HEK293 (cell line): ENCODE results near the gene PLCB1.
A peak's percentile ranks its signal among the peaks of the same experiment; 100 is the strongest.

Source experiments
- CTCF ChIA-PET: fragments of 350-600 bp; formaldehyde crosslinking; extraction: SDS; loops from one replicate; lab custom pipeline; 2021; ENCODE audit warnings: antibody characterized with exemption; lab: Yijun Ruan, JAX
- POLR2A ChIA-PET: fragments of 300-600 bp; formaldehyde crosslinking; extraction: SDS; loops from one replicate; lab custom pipeline; 2020; ENCODE audit warnings: antibody characterized with exemption, inconsistent platforms; lab: Yijun Ruan, JAX
- H3K27ac ChIP-seq: fragments of 200-500 bp; sonication (Bioruptor generic); 2 replicates; pipeline ENCODE4 v1.5.1; 2014; ENCODE audit warnings: low read depth, low read length, control low read depth, inconsistent platforms; ENCODE audit errors: extremely low read depth
- H3K36me3 ChIP-seq, 2 experiments: fragments of 200-500 bp in 1 of 2; sonication (Bioruptor generic) in 1 of 2; 1 replicate in 1 of 2; 2 replicates in 1 of 2; pipeline ENCODE4 v1.5.1; 2014 to 2017; ENCODE audit warnings: inconsistent platforms in 2 of 2, low read length in 2 of 2; ENCODE audit not compliant: control insufficient read depth in 2 of 2, insufficient read depth in 1 of 2
- H3K4me1 ChIP-seq: fragments of 200-500 bp; sonication (Bioruptor generic); 2 replicates; pipeline ENCODE4 v1.5.1; 2014; ENCODE audit warnings: mild to moderate bottlenecking, low read length, inconsistent platforms; ENCODE audit not compliant: control insufficient read depth, insufficient read depth
- H3K4me3 ChIP-seq: 2 replicates; pipeline ENCODE4 v1.5.1; 2011; ENCODE audit warnings: low read depth, mild to moderate bottlenecking, control low read depth, low read length, moderate library complexity
- H3K9me3 ChIP-seq: fragments of 200-500 bp; sonication (Bioruptor generic); 2 replicates; pipeline ENCODE4 v1.5.1; 2014; ENCODE audit warnings: low read depth, low read length, inconsistent platforms; ENCODE audit not compliant: control insufficient read depth, insufficient read depth
- INSM2 ChIP-seq: fragments of 450-650 bp; formaldehyde crosslinking; IDR thresholded peaks from 2 replicates; pipeline ENCODE4 v1.5.1; 2016; ENCODE audit warnings: missing biosample characterization, missing genetic modification characterization
- PRDM10 ChIP-seq: fragments of 450-650 bp; formaldehyde crosslinking; IDR thresholded peaks from 2 replicates; pipeline ENCODE4 v1.5.1; 2016; ENCODE audit warnings: missing biosample characterization, missing genetic modification characterization
- ZBTB26 ChIP-seq: fragments of 450-650 bp; formaldehyde crosslinking; optimal IDR thresholded peaks from 2 replicates; pipeline ENCODE3; 2016; ENCODE audit warnings: missing biosample characterization, mild to moderate bottlenecking, missing genetic modification characterization
- ZIC2 ChIP-seq: fragments of 450-650 bp; formaldehyde crosslinking; IDR thresholded peaks from 2 replicates; pipeline ENCODE4 v1.5.1; 2016; ENCODE audit warnings: missing biosample characterization, missing genetic modification characterization
- ZNF114 ChIP-seq: fragments of 450-650 bp; formaldehyde crosslinking; IDR thresholded peaks from 2 replicates; pipeline ENCODE4 v1.5.0; 2017; ENCODE audit warnings: missing biosample characterization, missing genetic modification characterization
- ZNF140 ChIP-seq: fragments of 450-650 bp; formaldehyde crosslinking; IDR thresholded peaks from 2 replicates; pipeline ENCODE4 v1.5.1; 2016; ENCODE audit warnings: missing biosample characterization, missing genetic modification characterization
- ZNF169 ChIP-seq: fragments of 450-650 bp; formaldehyde crosslinking; IDR thresholded peaks from 2 replicates; pipeline ENCODE4 v1.5.1; 2016; ENCODE audit warnings: missing biosample characterization, missing genetic modification characterization
- ZNF26 ChIP-seq: fragments of 450-650 bp; formaldehyde crosslinking; IDR thresholded peaks from 2 replicates; pipeline ENCODE4 v1.5.1; 2016; ENCODE audit warnings: missing biosample characterization, missing genetic modification characterization
- ZNF302 ChIP-seq: fragments of 450-650 bp; formaldehyde crosslinking; IDR thresholded peaks from 2 replicates; pipeline ENCODE4 v1.5.1; 2016; ENCODE audit warnings: missing biosample characterization, missing genetic modification characterization, low read depth
- ZNF354C ChIP-seq: fragments of 450-650 bp; formaldehyde crosslinking; IDR thresholded peaks from 2 replicates; pipeline ENCODE4 v1.5.1; 2016; ENCODE audit warnings: missing biosample characterization, missing genetic modification characterization, low read depth, borderline replicate concordance
- ZNF518A ChIP-seq: fragments of 450-650 bp; formaldehyde crosslinking; conservative IDR thresholded peaks from 2 replicates; pipeline ENCODE4 v1.5.1; 2016; ENCODE audit warnings: low read depth, missing biosample characterization, missing genetic modification characterization
- ZNF621 ChIP-seq: fragments of 450-650 bp; formaldehyde crosslinking; IDR thresholded peaks from 2 replicates; pipeline ENCODE4 v1.5.1; 2017; ENCODE audit warnings: missing biosample characterization, missing genetic modification characterization
- ZNF626 ChIP-seq: fragments of 450-650 bp; sonication (Bioruptor Pico); formaldehyde crosslinking; IDR thresholded peaks from 2 replicates; pipeline ENCODE4 v1.5.1; 2018; ENCODE audit warnings: missing biosample characterization, missing genetic modification characterization, inconsistent platforms
- ZNF654 ChIP-seq: fragments of 450-650 bp; formaldehyde crosslinking; IDR thresholded peaks from 2 replicates; pipeline ENCODE4 v1.5.1; 2016; ENCODE audit warnings: low read depth, missing biosample characterization, missing genetic modification characterization

Gene PLCB1

GRCh38 chr20:8389381-8390036, 257.4 kb downstream of the PLCB1 start:
- Histone ChIP-seq H3K27ac (no peak overlapping the region), H3K9me3 (no peaks in the 10 kb centered on the region), H3K36me3 (no peaks in the 10 kb centered on the region), H3K4me3 (no peak overlapping the region), H3K4me1 (peaks cover 7% of the 10 kb centered on the region; the same call in 1 of the 2 replicates)
- CTCF ChIA-PET: interaction anchor here (0.6 to 4.1 kb wide), 24 partner anchors 9 to 819 kb away, joined by 3 to 34 read pairs (median 3); no protein-coding TSS in a partner anchor
- POLR2A ChIA-PET: interaction anchor here (0.7 kb wide), 1 partner anchor 453 kb away, joined by 3 read pairs; no protein-coding TSS in a partner anchor
- no peak for TF ChIP-seq ZNF140
- TF ChIP-seq ZNF518A (tag by site-specific recombination): no peak
- peak; percentile 27 for TF ChIP-seq ZNF654

- no peaks in the 10 kb centered on the region for H3K9me3 ChIP-seq
- peaks cover 7% of the 10 kb centered on the region; the same call in 1 of the 2 replicates for H3K4me1 ChIP-seq
- TF ChIP-seq INSM2 (no peak), ZNF518A (tag by site-specific recombination) (no peak), ZNF26 (tag by site-specific recombination) (no peak), ZNF114 (tag by site-specific recombination) (no peak), ZIC2 (no peak), ZNF302 (tag by site-specific recombination) (no peak), ZNF354C (no peak), ZNF169 (tag by site-specific recombination) (no peak), PRDM10 (tag by site-specific recombination) (no peak), ZNF626 (tag by site-specific recombination) (no peak), ZBTB26 (tag by site-specific recombination) (no peak), ZNF621 (tag by site-specific recombination) (no peak)
- H3K36me3 ChIP-seq: no peaks in the 10 kb centered on the region
- ChIA-PET POLR2A (interaction anchor here (0.7 kb wide), 1 partner anchor 453 kb away, joined by 3 read pairs; no protein-coding TSS in a partner anchor), CTCF (interaction anchor here (0.6 to 4.1 kb wide), 22 partner anchors 9 to 820 kb away, joined by 3 to 34 read pairs (median 3); no protein-coding TSS in a partner anchor)
- H3K27ac ChIP-seq: no peak overlapping the region
- H3K4me3 ChIP-seq: no peak overlapping the region
Observed at GRCh38 chr20:8390037-8390433, 258.0 kb downstream of the PLCB1 start.
